ENCODE measurements around the gene CDK7.
"Not testable (repeated sequence)": the region's sequence is repeated elsewhere in the genome, so short reads cannot be mapped to it uniquely, and the experiment has no call there.

CDK7 gene

GRCh38 chr5:69237877-69238276 lies 3.2 kb downstream of the CDK7 start:
- H3K4me3 ChIP-seq (ENCODE audit: low read depth, low read length): no peak overlapping the region
- no peak for DNase-seq (ENCODE audit: low read depth)
- TF ChIP-seq CTCF (IDR thresholded peaks at IDR 0.05; ENCODE audit: low read depth, low read length, missing control alignments): no peak

- TF ChIP-seq CTCF (IDR thresholded peaks at IDR 0.05; ENCODE audit: low read depth, low read length, missing control alignments): no peak
- DNase-seq (ENCODE audit: low read depth): no peak
- no peak overlapping the region for H3K4me3 ChIP-seq (ENCODE audit: low read depth, low read length)
Observed at GRCh38 chr5:69238760-69239251, 4.1 kb downstream of the CDK7 start.

- TF ChIP-seq CTCF (IDR thresholded peaks at IDR 0.05; ENCODE audit: low read depth, low read length, missing control alignments): no peak
- no peak overlapping the region for H3K4me3 ChIP-seq (ENCODE audit: low read depth, low read length)
- no peak for DNase-seq (ENCODE audit: low read depth)
Observed at GRCh38 chr5:69242215-69242927, 7.7 kb downstream of the CDK7 start.

GRCh38 chr5:69245031-69245430 lies 10.3 kb downstream of the CDK7 start:
- no peak for DNase-seq (ENCODE audit: low read depth)

GRCh38 chr5:69248019-69248418 lies 13.3 kb downstream of the CDK7 start:
- TF ChIP-seq CTCF (IDR thresholded peaks at IDR 0.05; ENCODE audit: low read depth, low read length, missing control alignments): no peak
- H3K4me3 ChIP-seq (ENCODE audit: low read depth, low read length): no peak overlapping the region
- no peak for DNase-seq (ENCODE audit: low read depth)

More at GRCh38 chr5:69245031-69245430, 10.3 kb downstream of the CDK7 start:
- no peak for TF ChIP-seq CTCF (IDR thresholded peaks at IDR 0.05; ENCODE audit: low read depth, low read length, missing control alignments)
- no peak overlapping the region for H3K4me3 ChIP-seq (ENCODE audit: low read depth, low read length)

GRCh38 chr5:69250593-69250992 lies 15.9 kb downstream of the CDK7 start:
- TF ChIP-seq CTCF (IDR thresholded peaks at IDR 0.05; ENCODE audit: low read depth, low read length, missing control alignments): no peak
- H3K4me3 ChIP-seq (ENCODE audit: low read depth, low read length): no peak overlapping the region
- DNase-seq (ENCODE audit: low read depth): no peak

- H3K4me3 ChIP-seq (ENCODE audit: low read depth, low read length): no peak overlapping the region
- no peak for DNase-seq (ENCODE audit: low read depth)
- no peak for TF ChIP-seq CTCF (IDR thresholded peaks at IDR 0.05; ENCODE audit: low read depth, low read length, missing control alignments)
Observed at GRCh38 chr5:69252437-69252836, 17.8 kb downstream of the CDK7 start.

- DNase-seq (ENCODE audit: low read depth); H3K4me3 ChIP-seq (ENCODE audit: low read depth, low read length): not testable (repeated sequence)
Observed at GRCh38 chr5:69255940-69256339, 21.3 kb downstream of the CDK7 start.
